ENCODE results near the gene VPS4A.

VPS4A gene

GRCh38 chr16:69368866-69369265 is 57.7 kb downstream of the VPS4A start:
- DNase-seq: no peak

DNA sequence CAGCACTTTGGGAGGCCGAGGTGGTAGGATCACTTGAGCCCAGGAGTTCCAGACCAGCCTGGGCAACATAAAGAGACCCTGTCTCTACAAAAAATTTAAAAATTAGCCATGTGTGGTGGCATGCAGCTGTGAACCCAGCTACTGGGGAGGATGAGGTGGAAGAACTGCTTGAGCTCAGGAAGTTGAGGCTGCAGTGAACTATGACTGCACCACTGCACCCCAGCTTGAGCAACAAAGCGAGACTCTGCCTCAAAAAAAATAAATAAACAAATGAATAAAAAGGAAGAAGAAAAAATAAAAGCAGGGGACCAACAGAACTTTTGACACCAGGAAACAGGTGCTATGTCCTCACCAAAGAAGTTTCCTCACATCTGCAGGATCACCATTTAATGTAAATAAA is 60.4 kb downstream of the VPS4A start:
- DNase-seq: no peak

- DNase-seq: no peak
Observed at GRCh38 chr16:69373019-69373418, 61.9 kb downstream of the VPS4A start.

Data from NCI-H526 (cell line).